Measurements from ENCODE around the gene TNFSF13. TPM values are rescaled to one million over a fixed set of nuclear protein-coding genes. Genes with fewer than 3 reads are reported as not detected.

Gene TNFSF13
- total RNA-seq, 1 experiment from 2014 or later: 0.94 TPM

DNA sequence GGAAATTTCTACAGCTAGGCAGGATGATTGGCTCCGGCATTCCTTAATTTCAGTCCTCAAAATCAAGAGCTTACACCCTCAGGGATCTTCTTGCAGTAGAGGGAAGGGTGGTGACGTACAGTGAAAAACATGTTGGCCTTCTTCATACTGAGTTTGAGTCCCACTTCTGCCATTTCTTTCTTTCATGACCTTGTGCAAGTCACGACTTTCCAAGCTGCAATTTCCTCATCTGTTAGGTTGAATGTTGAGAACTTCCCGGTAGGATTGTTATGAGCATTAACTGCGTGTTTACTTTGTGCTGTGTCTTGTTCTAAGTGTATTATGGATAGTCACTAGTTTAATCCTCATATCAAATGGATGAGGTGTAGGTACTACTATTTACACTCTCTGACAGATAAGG is 11.0 kb downstream of the TNFSF13 start:
- H3K4me3 Mint-ChIP-seq: no peak overlapping the region; a peak in 1 of 5 replicates
- no peak overlapping the region for H2BK5ac ChIP-seq (ENCODE audit: insufficient read length, low read length)
- no CpG with 5 or more reads among the region's 5 CpGs for WGBS (ENCODE audit: extremely low coverage, insufficient read length, low lambda C conversion rate)

More for the DNA sequence above, 11.0 kb downstream of the TNFSF13 start:
- Histone ChIP-seq H3K4me2 (ENCODE audit: insufficient read depth, insufficient read length, low read length) (no peak overlapping the region), H3K9me3 (ENCODE audit: control insufficient read depth, low read depth, low read length) (no peaks in the 10 kb centered on the region), H3K23ac (ENCODE audit: insufficient read length, low read depth, low read length) (no peak overlapping the region), H2BK15ac (ENCODE audit: low read depth, low read length) (no peak overlapping the region), H4K20me1 (ENCODE audit: control insufficient read depth, insufficient read depth, insufficient read length) (no peaks in the 10 kb centered on the region), H3K79me2 (ENCODE audit: insufficient read depth, low read length) (peaks cover 19% of the 10 kb centered on the region; the same call in 1 of the 2 replicates), H4K91ac (ENCODE audit: insufficient read length, low read depth, low read length) (no peak overlapping the region), H3K27ac (ENCODE audit: insufficient read length, low read depth, low read length) (no peak overlapping the region), H3K79me1 (ENCODE audit: insufficient read depth, low read depth, low read length, poor library complexity, severe bottlenecking) (peaks cover 4% of the 10 kb centered on the region), H4K8ac (replicated peaks; ENCODE audit: insufficient read length, low read depth, low read length) (no peak overlapping the region), H2BK20ac (ENCODE audit: low read depth, low read length, poor library complexity, severe bottlenecking) (no peak overlapping the region), H2AK5ac (ENCODE audit: insufficient read length, low read length) (no peak overlapping the region), H3K9ac (ENCODE audit: extremely low read depth, insufficient read length, low read length) (no peak overlapping the region), H3T11ph (ENCODE audit: low read length) (no peak overlapping the region), H3K14ac (ENCODE audit: insufficient read depth, low read length) (no peak overlapping the region), H2BK120ac (ENCODE audit: low read depth, low read length, poor library complexity, severe bottlenecking) (no peak overlapping the region), H3K56ac (ENCODE audit: insufficient read length, low read depth, low read length) (no peak overlapping the region), H3K18ac (ENCODE audit: insufficient read length, low read depth, low read length) (no peak overlapping the region), H3K4me1 (ENCODE audit: insufficient read depth, low read length) (peaks cover 1% of the 10 kb centered on the region; the same call in 1 of the 2 replicates), H4K5ac (ENCODE audit: insufficient read length, low read depth, low read length) (no peak overlapping the region), H3K27me3 (ENCODE audit: insufficient read depth, low read length) (no peaks in the 10 kb centered on the region), H2AFZ (ENCODE audit: low read length) (no peak overlapping the region), H3K4ac (ENCODE audit: low read depth, low read length) (no peak overlapping the region), H2BK12ac (ENCODE audit: insufficient read length, low read depth, low read length) (no peak overlapping the region), H3K23me2 (ENCODE audit: insufficient read length, low read depth, low read length, poor library complexity, severe bottlenecking) (peaks cover 5% of the 10 kb centered on the region)
- peaks cover 3 to 7% of the 10 kb centered on the region in 2 experiments; a peak in 3 of 5 replicates for H3K9me3 Mint-ChIP-seq
- DNase-seq: no peak
- H3K4me1 Mint-ChIP-seq: peaks cover 16 to 17% of the 10 kb centered on the region in 2 experiments
- H3K27ac Mint-ChIP-seq: no peak overlapping the region
- peaks cover 8% of the 10 kb centered on the region for H3K27me3 Mint-ChIP-seq (ENCODE audit: low read depth)
- H3K36me3 Mint-ChIP-seq (ENCODE audit: insufficient read depth in 1 of 3, low read depth in 3 of 3): peaks cover 49 to 87% (median 77%) of the 10 kb centered on the region in 3 experiments
- TF ChIP-seq, protein P1, sequence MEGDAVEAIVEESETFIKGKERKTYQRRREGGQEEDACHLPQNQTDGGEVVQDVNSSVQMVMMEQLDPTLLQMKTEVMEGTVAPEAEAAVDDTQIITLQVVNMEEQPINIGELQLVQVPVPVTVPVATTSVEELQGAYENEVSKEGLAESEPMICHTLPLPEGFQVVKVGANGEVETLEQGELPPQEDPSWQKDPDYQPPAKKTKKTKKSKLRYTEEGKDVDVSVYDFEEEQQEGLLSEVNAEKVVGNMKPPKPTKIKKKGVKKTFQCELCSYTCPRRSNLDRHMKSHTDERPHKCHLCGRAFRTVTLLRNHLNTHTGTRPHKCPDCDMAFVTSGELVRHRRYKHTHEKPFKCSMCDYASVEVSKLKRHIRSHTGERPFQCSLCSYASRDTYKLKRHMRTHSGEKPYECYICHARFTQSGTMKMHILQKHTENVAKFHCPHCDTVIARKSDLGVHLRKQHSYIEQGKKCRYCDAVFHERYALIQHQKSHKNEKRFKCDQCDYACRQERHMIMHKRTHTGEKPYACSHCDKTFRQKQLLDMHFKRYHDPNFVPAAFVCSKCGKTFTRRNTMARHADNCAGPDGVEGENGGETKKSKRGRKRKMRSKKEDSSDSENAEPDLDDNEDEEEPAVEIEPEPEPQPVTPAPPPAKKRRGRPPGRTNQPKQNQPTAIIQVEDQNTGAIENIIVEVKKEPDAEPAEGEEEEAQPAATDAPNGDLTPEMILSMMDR (conservative IDR thresholded peaks at IDR 0.05): no peak
